GM10266 (cell line): Measurements from ENCODE around the gene PPP2R5A.
"Not testable (repeated sequence)": the region's sequence is repeated elsewhere in the genome, so short reads cannot be mapped to it uniquely, and the experiment has no call there.

ENCODE experiments used
- DNase-seq: peaks from one replicate; pipeline ENCODE4 v3.0.0; 2012; ENCODE audit errors: extremely low spot score
- TF ChIP-seq, protein P1 (sequence below): IDR thresholded peaks from 2 replicates; pipeline ENCODE4 v1.5.1; 2012; ENCODE audit warnings: mild to moderate bottlenecking, low read depth; ENCODE audit not compliant: control insufficient read depth, insufficient read depth; ENCODE audit errors: missing control alignments

Gene PPP2R5A

DNA sequence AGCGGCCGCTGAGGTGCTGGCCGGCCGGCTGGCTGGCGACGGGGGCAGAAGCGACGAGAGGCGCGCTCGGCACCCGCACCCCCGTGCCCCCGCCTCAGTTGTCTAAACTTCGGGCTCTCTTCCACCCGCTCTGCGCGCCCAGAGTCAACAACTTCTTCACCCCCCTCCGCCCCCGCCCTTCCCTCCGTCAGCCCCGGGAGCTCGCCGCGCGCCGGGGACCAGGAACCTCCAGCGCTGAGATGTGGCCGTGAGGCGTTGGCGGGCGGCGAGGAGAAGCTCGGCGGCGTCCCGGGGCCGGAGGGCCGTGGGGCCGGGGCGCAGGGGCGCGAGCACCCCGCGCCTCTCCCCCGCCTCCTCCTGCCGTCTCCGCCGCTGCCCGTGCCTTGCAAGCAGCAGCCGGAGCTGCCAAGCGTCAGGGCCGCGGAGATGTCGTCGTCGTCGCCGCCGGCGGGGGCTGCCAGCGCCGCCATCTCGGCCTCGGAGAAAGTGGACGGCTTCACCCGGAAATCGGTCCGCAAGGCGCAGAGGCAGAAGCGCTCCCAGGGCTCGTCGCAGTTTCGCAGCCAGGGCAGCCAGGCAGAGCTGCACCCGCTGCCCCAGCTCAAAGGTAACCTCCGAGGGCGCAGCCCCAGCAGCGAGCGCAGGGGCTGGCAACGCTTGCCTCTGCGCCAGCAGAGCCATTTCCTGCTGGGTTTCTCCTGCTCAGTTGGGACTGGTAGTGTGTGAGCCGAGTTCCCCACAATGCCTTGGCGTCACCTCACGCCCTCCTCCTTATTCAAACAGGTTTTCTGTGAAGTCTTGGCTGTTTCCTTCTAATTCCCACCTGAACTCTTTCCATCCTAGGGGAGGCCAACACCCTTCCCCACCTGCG, 710 bp downstream of the PPP2R5A start:
- peak; percentile 57 for DNase-seq
- TF ChIP-seq, protein P1, sequence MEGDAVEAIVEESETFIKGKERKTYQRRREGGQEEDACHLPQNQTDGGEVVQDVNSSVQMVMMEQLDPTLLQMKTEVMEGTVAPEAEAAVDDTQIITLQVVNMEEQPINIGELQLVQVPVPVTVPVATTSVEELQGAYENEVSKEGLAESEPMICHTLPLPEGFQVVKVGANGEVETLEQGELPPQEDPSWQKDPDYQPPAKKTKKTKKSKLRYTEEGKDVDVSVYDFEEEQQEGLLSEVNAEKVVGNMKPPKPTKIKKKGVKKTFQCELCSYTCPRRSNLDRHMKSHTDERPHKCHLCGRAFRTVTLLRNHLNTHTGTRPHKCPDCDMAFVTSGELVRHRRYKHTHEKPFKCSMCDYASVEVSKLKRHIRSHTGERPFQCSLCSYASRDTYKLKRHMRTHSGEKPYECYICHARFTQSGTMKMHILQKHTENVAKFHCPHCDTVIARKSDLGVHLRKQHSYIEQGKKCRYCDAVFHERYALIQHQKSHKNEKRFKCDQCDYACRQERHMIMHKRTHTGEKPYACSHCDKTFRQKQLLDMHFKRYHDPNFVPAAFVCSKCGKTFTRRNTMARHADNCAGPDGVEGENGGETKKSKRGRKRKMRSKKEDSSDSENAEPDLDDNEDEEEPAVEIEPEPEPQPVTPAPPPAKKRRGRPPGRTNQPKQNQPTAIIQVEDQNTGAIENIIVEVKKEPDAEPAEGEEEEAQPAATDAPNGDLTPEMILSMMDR = no peak

DNA sequence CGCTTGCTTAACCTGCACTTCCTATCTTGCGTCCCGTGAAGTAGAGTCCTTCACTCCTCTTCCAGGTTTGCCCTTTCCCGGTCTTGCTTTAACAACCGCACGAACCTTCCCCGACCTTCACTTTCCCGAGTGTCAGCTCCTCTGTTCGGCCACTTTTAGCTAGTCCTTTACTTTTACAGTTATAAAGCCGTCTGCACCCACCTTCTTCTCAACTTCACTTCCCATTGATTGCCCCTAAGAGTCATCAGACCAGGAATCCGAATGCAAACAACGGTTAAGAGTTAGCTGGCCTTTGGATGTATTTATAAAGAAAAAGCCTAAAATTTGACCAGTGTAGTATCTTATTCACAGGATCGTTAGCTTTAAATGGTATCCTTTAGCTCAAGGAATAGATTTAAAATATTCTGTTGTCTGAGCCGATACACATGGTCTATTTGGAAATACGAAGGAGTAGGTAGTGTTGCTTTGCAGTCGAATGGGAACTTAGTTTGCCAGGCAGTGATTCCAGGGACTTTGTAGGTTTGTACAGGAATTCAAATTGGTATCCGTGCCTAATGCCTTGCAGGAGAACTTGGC, 1.4 kb downstream of the PPP2R5A start:
- TF ChIP-seq, protein P1 = no peak
- DNase-seq = no peak

DNA sequence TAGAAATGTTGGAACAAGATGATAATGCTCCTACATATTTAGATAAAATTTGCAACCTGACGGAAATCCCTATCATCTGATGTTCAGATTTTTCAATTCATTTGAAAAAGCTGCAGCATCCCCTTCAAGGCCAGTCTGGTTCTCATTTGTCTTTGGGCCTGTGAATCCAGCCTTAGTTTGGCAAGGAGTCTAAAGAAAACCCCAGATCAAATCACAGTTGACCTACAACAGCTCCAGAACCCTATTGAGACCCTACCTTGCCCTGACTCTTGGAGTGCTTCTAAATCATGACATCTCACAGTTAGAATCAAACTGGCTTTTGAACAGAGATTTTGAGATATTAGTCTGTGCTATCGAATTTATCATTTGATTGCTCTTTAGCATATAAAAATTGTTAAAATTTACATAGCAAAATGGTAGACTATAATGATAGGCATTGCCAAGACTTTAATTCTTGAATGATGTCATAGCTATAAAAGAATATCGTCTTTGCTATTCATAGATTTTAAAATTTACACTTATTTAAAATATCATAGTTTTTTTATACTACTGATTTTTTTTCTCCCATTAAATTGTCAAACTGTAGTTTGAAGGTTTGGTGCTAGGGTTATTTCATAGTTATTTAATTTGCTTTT, 2.2 kb downstream of the PPP2R5A start:
- no peak for DNase-seq
- TF ChIP-seq, protein P1 = no peak

DNA sequence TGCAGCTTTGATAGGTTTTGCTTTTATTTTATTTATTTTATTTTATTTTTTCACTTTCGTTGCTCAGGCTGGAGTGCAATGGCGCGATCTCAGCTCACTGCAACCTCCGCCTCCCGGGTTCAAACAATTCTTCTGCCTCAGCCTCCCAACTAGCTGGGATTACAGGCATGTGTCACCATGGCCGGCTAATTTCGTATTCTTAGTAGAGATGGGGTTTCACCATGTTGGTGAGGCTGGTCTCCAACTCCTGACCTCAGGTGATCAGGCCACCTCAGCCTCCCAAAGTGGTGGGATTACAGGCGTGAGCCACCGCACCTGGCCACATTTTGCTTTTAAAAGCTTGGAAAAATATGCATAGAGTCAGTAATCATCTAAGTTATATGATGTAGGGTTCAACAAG, 2.8 kb downstream of the PPP2R5A start:
- not testable (repeated sequence) for DNase-seq

DNA sequence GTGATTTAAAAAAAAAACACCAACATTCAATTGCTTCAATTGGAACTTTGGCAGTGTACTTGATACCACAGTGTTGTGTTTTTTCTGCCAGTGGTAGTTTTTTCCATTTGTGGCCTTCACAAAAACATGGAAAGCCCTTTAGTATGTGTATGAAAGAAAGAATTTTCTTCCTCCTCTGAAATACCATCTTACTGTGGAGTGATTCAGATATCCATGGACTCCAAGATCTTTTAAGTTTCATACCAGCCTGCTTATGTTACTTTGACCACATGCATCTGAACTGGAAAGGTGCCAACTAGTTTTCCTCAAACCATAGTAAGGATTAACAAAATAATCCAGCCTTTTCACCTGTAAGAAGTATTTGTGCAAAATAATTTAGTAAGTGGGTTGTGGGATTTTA, 3.4 kb downstream of the PPP2R5A start:
- TF ChIP-seq, protein P1 = no peak
- no peak for DNase-seq

DNA sequence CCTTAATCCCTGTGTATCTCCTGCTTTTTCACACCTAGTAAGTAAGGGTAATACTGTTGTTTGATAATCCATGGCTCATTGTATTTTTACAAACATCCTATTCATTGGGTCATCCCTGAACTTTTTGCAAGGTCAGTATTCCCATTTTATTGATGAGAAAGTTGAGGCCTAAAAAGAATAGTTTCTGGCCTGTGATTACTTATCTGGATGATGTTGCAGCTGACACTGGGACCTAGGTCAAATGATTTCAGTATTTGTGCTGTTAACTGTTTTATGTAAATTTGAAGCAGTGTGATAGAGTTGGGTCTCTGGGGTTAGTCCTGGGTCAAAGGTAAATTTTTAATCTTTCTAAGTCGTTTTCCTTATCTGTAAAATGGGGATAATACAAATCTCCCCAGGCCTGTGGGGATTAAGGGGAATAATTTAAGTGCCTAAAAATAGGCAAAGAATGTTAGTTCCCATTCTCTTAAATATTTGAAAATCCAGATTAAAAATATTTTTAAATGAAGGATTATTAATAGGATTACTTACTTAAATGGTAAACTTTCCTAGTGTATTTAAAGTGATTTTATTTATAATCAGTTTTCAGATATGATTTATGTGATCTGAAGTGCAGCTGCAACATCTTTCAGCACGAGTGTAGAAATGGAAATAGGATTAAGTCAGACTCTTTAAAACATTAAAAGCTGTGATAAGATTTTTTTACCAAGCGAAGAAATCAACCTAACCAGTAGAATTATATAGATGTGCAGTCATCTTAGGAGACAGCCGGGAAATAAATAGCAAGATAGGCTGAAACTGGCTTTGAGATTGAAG, 4.3 kb downstream of the PPP2R5A start:
- no peak for DNase-seq
- TF ChIP-seq, protein P1 = no peak

DNA sequence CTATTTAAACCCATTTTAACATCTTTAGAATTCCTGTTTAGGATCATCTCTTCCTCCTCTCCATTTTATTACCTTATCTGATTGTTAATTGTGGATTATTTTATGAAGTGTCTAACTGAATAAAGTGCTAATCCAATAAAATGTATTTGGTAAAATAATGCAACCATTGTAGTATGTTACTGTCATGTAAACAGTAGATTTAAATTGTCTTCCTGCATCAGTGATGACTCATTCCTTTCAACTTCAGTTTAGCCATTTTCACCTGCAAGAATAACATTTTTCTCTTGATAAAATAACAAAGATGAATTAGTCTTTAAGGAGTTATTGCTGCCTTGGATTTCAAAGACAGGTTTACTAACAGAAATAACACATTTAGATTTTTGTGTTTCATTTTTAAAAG, 5.4 kb downstream of the PPP2R5A start:
- TF ChIP-seq, protein P1 = no peak
- no peak for DNase-seq
